Measurements from ENCODE around the gene MPV17. TPM values are rescaled to one million over a fixed set of nuclear protein-coding genes. Genes with fewer than 3 reads are reported as not detected.
A peak's percentile ranks its signal among the peaks of the same experiment; 100 is the strongest.

Gene MPV17
- total and polyA plus RNA-seq, 2 of the 13 experiments (the other 11 are each of a cell fraction or from before 2014, with no cell fraction given), result 48.9 to 129 TPM

- TF ChIP-seq ZNF704 (CRISPR knock-in tag; IDR thresholded peaks at IDR 0.05; ENCODE audit: borderline replicate concordance), result peak; percentile 16; the same call in 1 of the 2 replicates
- TF ChIP-seq NFKBIZ (CRISPR knock-in tag; IDR thresholded peaks at IDR 0.05), result no peak; the same call in 1 of the 2 replicates
- TF ChIP-seq SNAPC2 (CRISPR knock-in tag; IDR thresholded peaks at IDR 0.05), result peak; percentile 73; the same call in 1 of the 2 replicates
- TF ChIP-seq ZBTB7B (CRISPR knock-in tag; IDR thresholded peaks at IDR 0.05), result no peak
- no peak for TF ChIP-seq KAT7 (CRISPR knock-in tag; IDR thresholded peaks at IDR 0.05; ENCODE audit: borderline replicate concordance)
- peak; percentile 83; the same call in 1 of the 2 replicates for TF ChIP-seq ZNF782 (CRISPR knock-in tag; IDR thresholded peaks at IDR 0.05; ENCODE audit: borderline replicate concordance)
- TF ChIP-seq BATF2 (CRISPR knock-in tag; IDR thresholded peaks at IDR 0.05), result peak; percentile 70; the same call in 1 of the 2 replicates
- TF ChIP-seq ZNF205 (CRISPR knock-in tag; IDR thresholded peaks at IDR 0.05), result no peak
- no peak for TF ChIP-seq KMT2B (CRISPR knock-in tag; IDR thresholded peaks at IDR 0.05)
- TF ChIP-seq ZNF530 (CRISPR knock-in tag; IDR thresholded peaks at IDR 0.05; ENCODE audit: low read depth), result no peak
- no peak for TF ChIP-seq ZNF629 (CRISPR knock-in tag; conservative IDR thresholded peaks at IDR 0.05)
- peak; percentile 27; the same call in 1 of the 2 replicates for TF ChIP-seq ZNF75D (CRISPR knock-in tag; IDR thresholded peaks at IDR 0.05; ENCODE audit: borderline replicate concordance)
- TF ChIP-seq THYN1 (CRISPR knock-in tag; IDR thresholded peaks at IDR 0.05; ENCODE audit: borderline replicate concordance, low read depth), result no peak
- TF ChIP-seq ZNF30 (CRISPR knock-in tag; IDR thresholded peaks at IDR 0.05), result peak; percentile 95; the same call in 1 of the 2 replicates
- no peak for TF ChIP-seq KLF15 (CRISPR knock-in tag; IDR thresholded peaks at IDR 0.05; ENCODE audit: borderline replicate concordance)
- TF ChIP-seq ZNF138 (CRISPR knock-in tag; IDR thresholded peaks at IDR 0.05; ENCODE audit: low read depth), result peak; percentile 11; the same call in 1 of the 2 replicates
- no peak for TF ChIP-seq PRDM15 (CRISPR knock-in tag; IDR thresholded peaks at IDR 0.05)
- TF ChIP-seq MLXIP (CRISPR knock-in tag; IDR thresholded peaks at IDR 0.05; ENCODE audit: borderline replicate concordance), result no peak
Measured at GRCh38 chr2:27370816-27371620, 48.1 kb upstream of the MPV17 start (continued).

All from HepG2 (cell line).